Inferior parietal cortex (tissue), 1 donor: ENCODE data around the gene SLCO3A1.
A peak's percentile ranks its signal among the peaks of the same experiment; 100 is the strongest.
"Not testable (repeated sequence)": the region's sequence is repeated elsewhere in the genome, so short reads cannot be mapped to it uniquely, and the experiment has no call there.

Source experiments
- DNase-seq: peaks from one replicate; pipeline ENCODE4 v3.0.0-alpha.2; 2016; ENCODE audit errors: extremely low spot score

SLCO3A1 gene

DNA sequence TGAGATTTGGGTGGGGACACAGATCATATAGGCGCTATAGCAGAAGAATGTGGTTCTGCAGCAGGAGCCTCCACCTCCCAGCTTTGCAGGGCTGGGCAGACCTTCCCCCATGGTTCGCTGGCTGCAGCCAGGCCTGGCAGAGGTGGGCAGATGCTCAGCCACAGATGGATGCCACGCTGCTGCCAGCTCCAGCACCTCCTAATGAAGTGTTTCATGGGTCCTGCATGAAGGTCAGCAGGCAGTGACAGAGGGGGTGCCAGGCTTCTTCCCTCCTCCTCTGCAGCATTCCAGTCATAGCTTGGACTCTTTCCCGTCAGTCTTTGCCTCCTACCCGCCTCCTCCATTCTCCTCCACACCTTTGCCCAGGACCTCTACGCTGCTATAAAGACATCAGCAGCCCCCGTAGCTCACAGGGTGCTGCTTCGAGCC, 85.9 kb downstream of the SLCO3A1 start:
- DNase-seq, result no peak

DNA sequence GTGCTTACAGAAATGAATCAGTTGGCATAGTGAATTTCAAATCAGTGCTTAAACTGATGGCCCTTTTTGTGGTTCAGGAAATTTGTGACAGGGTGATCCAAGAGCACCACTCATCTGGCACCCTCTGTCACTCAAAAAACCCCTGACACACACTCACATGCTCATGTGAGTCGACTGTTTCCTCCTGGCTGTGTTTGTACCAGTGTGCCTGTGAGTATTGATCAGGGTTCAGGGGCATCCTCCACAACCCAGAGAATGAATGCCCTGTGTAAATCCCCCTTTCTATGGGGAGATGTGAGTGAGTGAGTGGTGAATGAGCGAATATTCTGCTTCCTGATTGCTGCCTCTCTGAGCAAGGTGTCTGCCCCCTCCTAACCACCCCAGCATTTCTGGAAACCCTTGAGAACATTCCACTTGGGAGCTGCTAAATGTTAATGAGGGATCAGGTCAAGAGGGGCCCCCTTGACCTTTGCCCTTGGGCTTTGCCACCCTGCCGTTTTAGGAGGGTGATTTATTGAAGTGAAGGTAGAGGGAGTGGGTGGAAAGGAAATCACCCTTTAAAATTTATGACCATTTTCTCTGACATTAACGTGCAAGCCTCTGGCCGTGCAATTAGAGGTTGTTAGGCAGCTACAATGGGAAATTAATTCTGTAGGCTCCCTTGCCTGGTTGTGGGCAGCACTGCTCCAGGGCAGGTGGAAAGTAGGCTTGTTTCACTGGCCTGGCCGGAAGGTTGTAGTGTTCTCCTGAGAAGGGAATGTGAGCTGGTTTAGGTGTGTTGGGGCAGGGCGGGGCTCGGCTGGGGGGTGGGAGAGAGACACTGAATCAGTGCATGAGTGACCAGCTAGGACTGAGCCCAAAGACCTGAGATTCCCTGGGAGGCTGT, 87.2 kb downstream of the SLCO3A1 start:
- DNase-seq, result no peak

DNA sequence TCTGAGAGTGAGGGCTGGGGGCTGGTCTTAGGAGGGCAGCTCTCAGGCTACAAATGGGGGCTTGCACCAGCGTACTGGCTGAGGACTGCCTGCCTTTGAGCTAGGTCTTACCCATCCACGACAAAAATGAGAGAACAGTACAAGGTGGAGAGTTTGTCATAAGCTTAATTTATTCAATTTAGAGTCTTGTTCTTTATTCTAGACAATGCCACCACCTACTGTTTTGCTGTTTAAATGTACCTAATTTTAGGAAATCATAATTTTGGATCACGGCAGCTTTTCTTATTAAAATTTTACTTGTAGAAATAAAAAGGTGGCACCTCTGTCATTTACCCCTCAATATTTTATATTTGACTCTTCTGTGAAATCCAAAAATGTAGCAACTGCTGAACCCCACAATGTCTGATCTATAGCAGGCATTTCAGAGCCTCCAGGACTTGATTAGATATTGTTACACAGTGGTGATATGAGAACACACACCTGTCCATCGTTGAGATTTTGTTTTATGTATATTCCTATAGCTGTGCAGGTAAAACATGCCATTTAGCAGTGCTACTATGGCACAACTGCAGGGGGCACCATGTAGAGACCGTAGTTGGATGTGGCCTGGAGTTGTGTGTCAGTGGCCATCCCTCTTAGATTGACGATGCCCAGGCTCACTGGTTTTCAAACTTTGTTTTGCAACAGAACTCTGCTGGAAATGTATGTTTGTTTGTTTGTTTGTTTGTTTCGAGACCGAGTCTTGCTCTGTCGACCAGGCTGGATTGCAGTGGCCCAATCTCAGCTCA, 88.6 kb downstream of the SLCO3A1 start:
- DNase-seq, result no peak

DNA sequence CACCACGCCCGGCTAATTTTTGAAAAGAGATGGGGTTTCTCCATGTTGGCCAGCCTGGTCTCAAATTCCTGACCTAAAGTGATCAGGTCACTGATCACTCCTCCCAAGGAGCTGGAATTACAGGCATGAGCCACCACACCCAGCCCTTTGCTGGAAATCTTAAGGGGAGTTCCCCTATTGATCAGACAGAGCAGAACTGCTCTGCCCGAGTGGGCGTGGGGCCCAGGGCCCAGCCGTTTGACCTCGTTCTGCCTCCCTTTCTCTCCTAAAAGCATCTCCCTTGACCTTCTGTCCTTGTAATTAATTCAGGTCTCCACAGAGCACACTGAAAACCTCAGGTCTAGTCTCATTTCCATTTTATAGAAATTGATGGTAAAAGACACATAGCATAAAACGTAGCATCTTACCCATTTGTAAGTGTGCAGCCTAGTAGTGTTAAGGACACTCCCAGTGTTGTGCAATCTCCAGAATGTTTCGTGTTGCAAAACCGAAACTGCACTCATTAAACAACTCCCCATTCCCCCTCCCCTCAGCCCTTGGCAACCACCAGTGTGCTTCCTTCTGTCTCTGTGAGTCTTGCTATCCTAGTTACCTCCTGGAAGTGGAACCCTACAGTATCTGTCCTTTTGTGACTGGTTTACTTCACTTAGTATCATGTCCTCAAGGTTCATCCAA, 89.3 kb downstream of the SLCO3A1 start:
- peak; percentile 43 for DNase-seq

DNA sequence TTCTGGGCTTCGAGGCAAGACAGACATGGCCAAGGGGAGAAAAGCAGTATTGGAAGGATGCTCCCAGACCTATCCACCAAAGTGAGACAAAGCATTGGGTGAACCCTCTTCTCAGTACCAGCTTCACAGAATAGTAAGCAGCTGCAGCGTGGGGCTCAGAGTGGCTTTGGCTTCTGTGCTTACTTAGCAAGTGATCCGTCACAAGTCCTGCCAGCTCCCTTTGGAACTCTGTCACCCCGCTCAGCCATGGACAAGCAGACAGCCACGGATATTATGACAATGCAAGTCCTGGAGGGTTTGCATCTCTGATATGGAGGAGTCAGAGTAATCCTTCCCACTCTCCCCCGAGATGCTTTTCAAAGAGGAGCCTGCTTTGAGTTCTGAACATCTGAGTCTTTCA, 90.8 kb downstream of the SLCO3A1 start:
- DNase-seq, result no peak

DNA sequence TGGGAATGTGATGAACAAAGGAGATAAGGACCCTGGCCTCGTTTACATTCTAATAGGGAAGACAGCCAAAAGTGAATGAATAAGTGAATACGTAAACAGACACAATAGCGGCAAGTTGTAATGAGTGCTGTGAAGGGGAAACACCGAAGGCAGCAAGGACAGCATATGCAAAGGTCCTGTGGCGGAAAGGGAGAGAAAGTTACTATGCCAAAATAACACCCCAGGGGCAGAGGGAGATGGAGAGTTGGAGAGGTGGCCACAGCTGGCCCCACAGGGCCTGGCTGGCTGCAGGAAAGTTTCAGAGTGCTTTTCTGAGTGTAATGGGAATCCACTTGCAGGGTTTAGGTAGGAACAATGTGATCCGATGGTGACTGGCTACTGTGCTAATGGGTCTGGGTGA, 91.9 kb downstream of the SLCO3A1 start:
- no peak for DNase-seq

DNA sequence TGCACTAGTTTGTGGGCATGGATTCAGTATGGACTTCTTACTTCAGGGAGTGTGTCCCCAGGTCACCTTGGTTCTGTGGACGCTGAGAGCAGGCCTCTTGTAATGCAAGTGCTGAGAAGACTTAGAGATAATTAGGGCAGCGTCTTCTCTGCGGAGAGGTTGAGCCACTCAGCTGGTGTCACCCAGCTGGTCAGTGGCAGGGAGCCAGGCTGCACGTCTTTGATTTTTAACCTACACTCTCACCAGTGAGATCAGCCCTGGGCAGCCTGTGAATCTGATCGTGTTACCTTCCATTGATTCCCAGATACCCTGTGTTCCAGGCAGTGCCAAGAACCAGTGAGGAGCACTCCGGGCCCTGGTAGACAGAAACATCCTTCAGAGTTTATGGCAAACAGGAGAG, 92.6 kb downstream of the SLCO3A1 start:
- no peak for DNase-seq

DNA sequence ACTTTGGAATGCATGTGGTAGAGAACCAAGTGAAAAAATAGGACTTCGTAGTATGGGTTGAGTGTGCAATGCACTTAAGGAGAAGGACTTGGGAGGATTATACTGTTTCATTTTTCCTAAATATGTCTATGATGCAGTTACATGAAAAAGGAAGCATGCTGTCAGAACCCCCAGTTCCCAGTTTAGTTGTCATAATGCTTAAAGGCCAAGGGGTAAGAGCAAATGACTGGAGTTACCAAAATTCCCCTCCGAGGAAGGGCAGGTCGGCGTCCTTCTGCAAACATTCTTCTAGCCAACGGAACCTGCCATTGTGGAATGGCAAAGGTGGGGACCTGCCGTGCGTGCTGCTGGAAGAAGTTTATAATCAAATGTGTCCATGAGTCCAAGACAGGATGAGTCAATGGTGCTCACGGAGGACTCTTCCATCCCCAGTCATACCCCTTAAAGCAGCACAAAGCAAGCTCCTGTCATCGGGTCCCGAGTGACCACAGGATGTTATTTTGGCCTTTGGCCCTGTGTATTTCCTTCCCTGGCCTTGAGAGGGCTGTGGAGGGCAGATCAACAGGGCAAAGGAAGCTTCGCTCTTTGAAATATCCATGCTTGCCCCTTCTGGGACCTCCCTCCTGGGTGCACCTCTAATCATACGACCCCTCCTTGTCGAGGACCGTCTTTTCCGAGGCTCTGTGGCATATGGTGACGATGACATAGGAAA, 93.2 kb downstream of the SLCO3A1 start:
- no peak for DNase-seq

DNA sequence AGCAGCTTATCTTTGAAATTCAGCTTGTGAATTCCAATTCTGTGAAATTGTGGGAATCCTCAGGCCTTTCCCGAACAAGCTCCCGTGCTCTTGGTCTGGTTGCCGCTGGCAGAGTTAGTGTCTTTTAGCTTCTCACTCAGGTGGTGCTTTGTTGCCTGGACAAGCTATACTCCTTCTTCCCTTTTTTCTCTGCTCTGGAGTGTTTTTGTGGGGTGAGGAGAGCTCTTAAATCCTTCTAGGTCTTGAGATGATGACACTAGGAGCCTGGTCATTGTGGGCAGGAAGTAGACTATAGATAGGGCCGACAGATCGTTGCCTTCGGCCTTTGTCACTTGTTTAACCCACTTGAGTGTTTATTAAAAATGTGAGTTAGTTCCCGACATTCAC, 93.8 kb downstream of the SLCO3A1 start:
- no peak for DNase-seq

DNA sequence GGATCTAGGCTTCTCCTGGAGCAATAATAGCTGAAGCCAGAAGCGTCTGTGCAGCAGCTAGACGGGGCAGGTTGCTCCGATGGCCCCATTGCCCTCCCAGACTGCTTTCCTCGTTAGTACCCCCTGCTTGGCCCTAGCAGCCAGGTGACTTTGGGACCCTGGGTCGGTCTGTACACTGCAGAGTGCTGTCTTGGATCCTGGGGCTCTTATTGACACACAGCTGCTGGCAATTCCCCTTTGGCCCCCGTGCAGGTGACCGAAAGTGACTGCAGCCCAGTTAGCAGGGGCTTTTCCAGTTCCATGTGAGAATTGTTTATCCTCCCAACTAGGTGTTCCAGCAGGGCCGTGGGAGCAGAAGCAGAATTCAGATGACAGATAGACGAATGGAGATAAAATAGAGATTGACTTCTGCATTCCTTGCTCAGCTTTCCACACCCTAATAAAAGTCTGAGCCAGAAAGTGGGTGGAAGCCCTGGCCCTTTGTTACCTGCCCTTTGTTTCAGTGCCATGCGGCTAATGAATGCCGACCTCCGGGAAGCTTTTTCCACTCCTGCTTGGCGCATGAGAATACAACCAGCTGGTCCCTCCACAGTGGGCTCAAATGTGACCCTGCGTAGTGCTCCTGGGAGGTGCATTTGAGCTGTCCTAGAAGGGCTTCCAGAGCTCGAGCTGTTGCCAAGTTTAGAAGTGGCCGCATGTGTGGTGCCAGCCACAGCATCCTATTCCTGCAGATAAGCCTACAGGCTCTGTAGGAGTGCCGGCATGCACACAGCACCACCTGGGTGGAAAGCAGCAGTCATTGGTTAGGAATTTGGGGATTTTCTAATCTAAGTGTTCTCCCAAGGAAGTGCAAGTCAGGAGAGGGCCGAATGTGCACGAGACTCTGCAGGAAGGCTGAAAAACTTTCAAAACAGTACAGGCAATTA, 94.4 kb downstream of the SLCO3A1 start:
- DNase-seq, result no peak

DNA sequence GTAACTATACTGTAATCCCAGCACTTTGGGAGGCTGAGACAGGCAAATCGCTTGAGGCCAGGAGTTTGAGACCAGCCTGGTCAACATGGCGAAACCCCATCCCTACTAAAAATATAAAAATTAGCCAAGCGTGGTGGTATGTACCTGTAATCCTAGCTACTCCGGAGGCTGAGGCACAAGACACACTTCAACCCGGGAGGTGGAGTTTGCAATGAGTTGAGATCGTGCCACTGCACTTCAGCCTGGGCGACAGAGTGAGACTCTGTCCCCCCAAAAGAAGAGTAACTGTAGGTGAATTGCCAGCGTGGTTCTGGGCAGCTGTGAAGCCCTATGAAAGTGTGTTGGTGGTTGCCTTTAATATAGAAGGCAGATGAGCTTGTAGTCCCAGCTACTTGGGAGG, 95.9 kb downstream of the SLCO3A1 start:
- DNase-seq, result no peak

DNA sequence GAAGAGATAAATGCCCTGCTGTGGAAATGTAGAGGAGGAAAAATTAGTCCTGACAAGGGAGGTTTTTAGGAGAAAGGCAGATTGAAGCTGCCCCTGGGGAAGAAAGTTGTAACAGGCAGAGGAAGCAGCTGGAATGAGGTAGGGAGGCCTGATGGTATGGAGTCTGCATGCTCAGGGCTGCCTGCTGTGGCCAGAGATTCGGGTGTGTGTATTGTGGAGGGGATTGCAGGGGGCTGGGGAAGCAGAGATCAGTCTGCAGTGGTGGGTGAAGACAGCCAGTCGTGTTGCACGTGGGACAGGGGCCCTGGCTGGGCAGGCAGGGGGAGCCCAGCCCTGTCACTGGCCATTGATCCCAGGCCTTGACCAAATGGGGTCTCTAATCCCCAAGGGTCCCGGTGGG, 96.5 kb downstream of the SLCO3A1 start:
- no peak for DNase-seq

DNA sequence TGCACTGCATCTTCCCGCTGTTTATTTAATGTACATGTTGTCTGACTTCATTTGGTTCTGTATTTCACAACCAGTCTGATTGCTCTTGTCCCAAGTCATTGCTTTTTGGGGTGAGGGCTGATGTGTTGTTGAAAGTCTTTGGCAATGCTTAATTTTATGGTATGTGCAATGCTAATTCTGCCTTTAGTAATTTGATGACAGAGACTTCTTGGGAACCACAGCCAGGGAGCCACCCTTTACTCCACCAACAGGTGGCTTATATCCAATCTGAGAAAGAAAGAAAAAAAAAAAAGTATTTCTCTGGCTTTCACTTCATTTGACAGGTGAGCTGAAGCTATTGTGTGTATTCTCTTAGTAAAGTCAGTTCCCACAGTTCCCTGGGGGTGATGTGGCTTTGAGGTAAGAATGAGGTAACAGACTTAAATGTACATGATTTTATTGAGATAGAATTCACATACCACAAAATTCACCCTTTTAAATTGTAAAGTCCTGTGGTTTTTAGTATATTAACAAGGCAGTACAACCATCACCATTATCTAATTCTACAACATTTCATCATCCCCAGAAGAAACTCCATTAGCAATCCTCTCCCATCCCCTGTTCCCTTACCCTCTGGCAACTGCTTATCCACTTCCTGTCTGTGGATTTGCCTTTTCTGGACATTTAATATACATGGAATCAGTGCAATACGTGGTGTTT, 97.3 kb downstream of the SLCO3A1 start:
- no peak for DNase-seq

DNA sequence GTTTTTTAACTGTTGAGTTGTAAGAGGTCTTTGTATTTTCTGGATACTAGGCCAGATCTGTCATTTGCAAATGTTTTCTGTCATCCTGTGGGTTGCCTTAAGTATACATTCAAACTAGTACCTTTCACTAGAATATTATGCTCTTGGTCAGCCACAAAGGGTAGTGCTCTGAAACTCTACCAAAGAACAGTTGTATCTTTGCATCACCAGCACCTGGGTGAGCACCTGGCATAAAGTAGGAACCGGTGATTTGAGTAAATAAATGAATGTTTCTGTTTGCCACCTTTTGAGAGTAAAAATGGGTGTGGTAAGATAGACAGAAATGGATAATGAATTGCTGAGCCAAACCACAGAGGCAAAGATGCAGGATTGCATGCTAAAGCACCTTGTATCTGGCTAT, 98.7 kb downstream of the SLCO3A1 start:
- DNase-seq, result no peak

DNA sequence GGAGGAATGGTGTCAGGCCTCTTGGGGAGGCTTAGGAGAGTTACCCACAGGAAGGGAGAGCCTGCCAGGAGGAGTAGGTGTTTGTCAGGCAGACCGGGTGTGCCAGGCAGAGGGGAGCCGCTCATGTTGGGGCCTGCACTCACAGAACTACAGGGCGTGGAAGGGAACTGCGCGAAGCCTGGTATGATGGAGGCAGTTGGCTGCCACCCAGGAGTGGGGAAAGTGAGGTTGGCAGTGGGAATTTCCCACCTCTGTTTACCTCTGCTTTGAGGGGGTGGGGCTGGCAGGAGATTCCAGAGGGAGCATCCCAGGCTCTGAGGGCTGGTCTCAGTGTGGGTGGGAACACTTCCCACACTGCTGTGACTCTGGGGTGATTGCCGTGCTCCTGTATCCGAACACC, 99.9 kb downstream of the SLCO3A1 start:
- DNase-seq, result no peak

DNA sequence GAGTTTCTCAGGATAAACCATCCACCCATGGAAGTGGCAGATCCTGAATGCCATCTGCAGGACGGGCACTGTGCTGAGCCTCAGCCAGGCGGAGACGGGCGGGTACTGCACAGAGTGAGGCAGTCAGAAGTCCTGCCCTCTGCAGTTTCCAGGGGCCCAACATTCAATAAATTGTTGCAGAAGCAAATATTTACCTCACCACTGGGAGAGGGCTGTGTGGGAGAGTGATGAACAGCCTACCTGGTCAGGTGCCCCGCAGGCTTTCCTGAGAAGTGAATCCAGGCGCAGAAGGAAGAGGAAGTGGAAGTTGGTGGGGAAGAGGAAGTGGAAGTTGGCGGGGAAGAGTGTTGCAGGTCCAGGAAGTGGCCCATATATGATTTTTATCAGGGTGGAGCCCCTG, 100.8 kb downstream of the SLCO3A1 start:
- DNase-seq, result no peak

DNA sequence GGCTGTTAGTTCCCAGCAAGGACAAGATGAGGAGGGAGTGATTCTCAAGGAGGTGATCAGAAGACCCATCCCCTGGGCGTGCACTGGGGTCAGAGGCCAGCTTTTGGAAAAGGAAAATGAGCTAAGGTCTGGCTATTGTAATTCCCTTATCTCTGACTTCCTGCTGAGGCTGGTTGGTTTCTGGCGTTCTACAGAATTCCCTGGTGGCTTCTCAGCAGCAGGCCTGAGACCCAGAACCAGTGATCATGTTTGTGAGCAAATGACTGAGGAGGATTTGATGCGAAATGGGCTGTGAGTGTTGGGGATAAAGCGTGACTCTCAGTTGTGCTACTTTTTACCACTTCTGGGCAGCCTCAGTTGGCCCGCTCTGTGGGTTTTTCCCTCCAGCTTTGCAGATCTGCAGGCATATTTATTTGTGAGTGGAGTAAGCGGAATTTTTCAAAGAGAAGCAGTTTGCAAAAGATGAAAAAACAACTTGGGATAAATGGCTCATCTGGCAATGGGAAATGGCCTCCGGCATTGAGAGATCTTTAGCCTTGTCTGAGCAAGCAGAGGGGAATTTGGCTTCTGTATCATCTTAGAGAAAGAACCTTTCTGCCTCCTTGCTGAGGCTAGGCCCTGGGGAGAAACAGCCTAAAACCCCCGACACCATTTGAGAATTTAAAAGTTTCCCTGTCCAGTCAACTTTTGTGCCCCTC, 102.7 kb downstream of the SLCO3A1 start:
- DNase-seq, result no peak

DNA sequence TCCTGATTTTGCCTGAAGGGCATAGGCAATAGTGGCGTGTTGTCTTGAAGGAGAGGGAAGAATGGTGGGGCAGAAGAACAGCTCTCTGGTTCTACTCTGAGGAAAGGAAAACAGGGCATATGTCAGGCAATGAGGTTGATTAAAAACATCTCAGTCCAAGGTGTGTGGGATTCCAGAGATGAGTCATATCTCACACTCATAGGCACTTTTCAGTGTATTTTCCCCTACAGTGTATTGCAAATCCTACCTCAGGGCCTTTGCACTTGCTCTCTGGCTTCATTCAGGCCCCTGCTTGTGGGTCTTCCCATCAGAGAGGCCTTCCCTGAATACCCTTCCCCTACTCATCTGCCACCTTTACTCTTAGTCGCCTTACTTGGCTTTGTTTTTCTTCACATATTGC, 107.8 kb downstream of the SLCO3A1 start:
- DNase-seq, result no peak

DNA sequence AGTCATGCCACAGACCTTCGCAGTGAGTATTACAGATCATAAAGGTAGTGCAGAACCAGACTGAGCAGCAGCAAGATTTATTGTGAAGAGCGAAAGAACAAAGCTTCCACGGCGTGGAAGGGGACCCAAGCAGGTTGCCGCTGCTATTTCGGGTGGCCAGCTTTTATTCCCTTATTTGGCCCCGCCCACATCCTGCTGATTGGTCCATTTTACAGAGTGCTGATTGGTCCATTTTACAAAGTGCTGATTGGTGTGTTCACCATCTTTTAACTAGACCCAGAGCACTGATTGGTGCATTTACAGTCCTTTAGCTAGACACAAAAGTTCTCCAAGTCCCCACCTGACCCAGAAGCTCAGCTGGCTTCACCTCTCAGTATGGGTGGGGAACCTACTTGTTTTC, 110.2 kb downstream of the SLCO3A1 start:
- DNase-seq, result not testable (repeated sequence)
